GM18526 (cell line): Measurements from ENCODE around the gene STPG1.

Experiments used
- POLR2A ChIP-seq: IDR thresholded peaks from 3 replicates; pipeline ENCODE4 v1.6.1; 2011; ENCODE audit not compliant: insufficient read length; ENCODE audit errors: extremely low read depth

Gene STPG1

GRCh38 chr1:24309762-24310485 is 103.7 kb downstream of the STPG1 start:
- TF ChIP-seq POLR2A: no peak

GRCh38 chr1:24308365-24309015 is 105.1 kb downstream of the STPG1 start:
- no peak for TF ChIP-seq POLR2A
